H9 (cell line): Measurements from ENCODE around the gene BRI3. TPM values are rescaled to one million over a fixed set of nuclear protein-coding genes. Genes with fewer than 3 reads are reported as not detected.

ENCODE experiments used
- DNase-seq: peaks from one replicate; pipeline ENCODE4 v3.0.0-alpha.2; 2017
- H2AFZ ChIP-seq: one replicate; pipeline ENCODE4 v1.6.1; 2013; ENCODE audit warnings: mild to moderate bottlenecking, low read length, control low read depth, moderate library complexity
- H2AK5ac ChIP-seq: 2 replicates; pipeline ENCODE4 v1.6.1; 2013; ENCODE audit warnings: low read length, control low read depth, mixed read lengths; ENCODE audit not compliant: insufficient read length
- H2BK120ac ChIP-seq: one replicate; pipeline ENCODE4 v1.6.1; 2013; ENCODE audit warnings: low read depth, mild to moderate bottlenecking, low read length, control low read depth, inconsistent platforms; ENCODE audit not compliant: poor library complexity, severe bottlenecking
- H2BK12ac ChIP-seq: 2 replicates; pipeline ENCODE4 v1.6.1; 2013; ENCODE audit warnings: low read length, control low read depth, mixed read lengths, low read depth; ENCODE audit not compliant: insufficient read length
- H2BK15ac ChIP-seq: 2 replicates; pipeline ENCODE4 v1.6.1; 2013; ENCODE audit warnings: low read depth, low read length, control low read depth
- H2BK20ac ChIP-seq: one replicate; pipeline ENCODE4 v1.6.1; 2013; ENCODE audit warnings: low read depth, mild to moderate bottlenecking, low read length, control low read depth, inconsistent platforms; ENCODE audit not compliant: poor library complexity, severe bottlenecking
- H2BK5ac ChIP-seq: 2 replicates; pipeline ENCODE4 v1.6.1; 2013; ENCODE audit warnings: low read length, control low read depth, mixed read lengths; ENCODE audit not compliant: insufficient read length
- H3K14ac ChIP-seq: 2 replicates; pipeline ENCODE4 v1.6.1; 2013; ENCODE audit warnings: low read length, control low read depth; ENCODE audit not compliant: insufficient read depth
- H3K18ac ChIP-seq: 2 replicates; pipeline ENCODE4 v1.6.1; 2013; ENCODE audit warnings: low read depth, mild to moderate bottlenecking, mixed read lengths, low read length, control low read depth; ENCODE audit not compliant: insufficient read length
- H3K23ac ChIP-seq: 2 replicates; pipeline ENCODE4 v1.6.1; 2013; ENCODE audit warnings: low read length, control low read depth, mixed read lengths, low read depth; ENCODE audit not compliant: insufficient read length
- H3K23me2 ChIP-seq: 2 replicates; pipeline ENCODE4 v1.6.1; 2013; ENCODE audit warnings: low read depth, mild to moderate bottlenecking, mixed read lengths, low read length, control low read depth; ENCODE audit not compliant: insufficient read length, poor library complexity, severe bottlenecking
- H3K27ac ChIP-seq: 2 replicates; pipeline ENCODE4 v1.5.1; 2013; ENCODE audit warnings: low read length, control low read depth, mixed read lengths, low read depth; ENCODE audit not compliant: insufficient read length
- H3K27me3 ChIP-seq: 2 replicates; pipeline ENCODE4 v1.6.1; 2013; ENCODE audit warnings: low read length, control low read depth, inconsistent platforms; ENCODE audit not compliant: insufficient read depth
- H3K4ac ChIP-seq: 2 replicates; pipeline ENCODE4 v1.6.1; 2013; ENCODE audit warnings: low read depth, mild to moderate bottlenecking, control low read depth, inconsistent platforms, low read length, moderate library complexity
- H3K4me1 ChIP-seq: 2 replicates; pipeline ENCODE4 v1.6.1; 2013; ENCODE audit warnings: low read length, control low read depth, inconsistent platforms; ENCODE audit not compliant: insufficient read depth
- H3K4me2 ChIP-seq: 2 replicates; pipeline ENCODE4 v1.6.1; 2013; ENCODE audit warnings: low read length, control low read depth, mixed read lengths; ENCODE audit not compliant: insufficient read length, insufficient read depth
- H3K56ac ChIP-seq: 2 replicates; pipeline ENCODE4 v1.6.1; 2013; ENCODE audit warnings: low read depth, mild to moderate bottlenecking, mixed read lengths, low read length, control low read depth; ENCODE audit not compliant: insufficient read length
- H3K79me1 ChIP-seq: 2 replicates; pipeline ENCODE4 v1.6.1; 2013; ENCODE audit warnings: low read depth, mild to moderate bottlenecking, moderate library complexity, low read length, control low read depth, inconsistent platforms; ENCODE audit not compliant: insufficient read depth, poor library complexity, severe bottlenecking
- H3K79me2 ChIP-seq: 2 replicates; pipeline ENCODE4 v1.6.1; 2013; ENCODE audit warnings: low read length, control low read depth, inconsistent platforms; ENCODE audit not compliant: insufficient read depth
- H3K9ac ChIP-seq: 2 replicates; pipeline ENCODE4 v1.6.1; 2013; ENCODE audit warnings: low read length, control low read depth, mixed read lengths; ENCODE audit not compliant: insufficient read length; ENCODE audit errors: extremely low read depth
- H3K9me3 ChIP-seq: one replicate; pipeline ENCODE4 v1.6.1; 2013; ENCODE audit warnings: low read depth, low read length, inconsistent platforms; ENCODE audit not compliant: control insufficient read depth
- H3T11ph ChIP-seq: one replicate; pipeline ENCODE4 v1.6.1; 2013; ENCODE audit warnings: mild to moderate bottlenecking, low read length, control low read depth, inconsistent platforms
- H4K20me1 ChIP-seq: one replicate; pipeline ENCODE4 v1.6.1; 2013; ENCODE audit not compliant: control insufficient read depth, insufficient read length, insufficient read depth
- H4K5ac ChIP-seq: 2 replicates; pipeline ENCODE4 v1.6.1; 2013; ENCODE audit warnings: low read depth, mild to moderate bottlenecking, mixed read lengths, low read length, control low read depth; ENCODE audit not compliant: insufficient read length
- H4K8ac ChIP-seq: replicated peaks from 2 replicates; pipeline ENCODE4 v1.6.1; 2013; ENCODE audit warnings: low read length, control low read depth, mixed read lengths, low read depth; ENCODE audit not compliant: insufficient read length
- H4K91ac ChIP-seq: 2 replicates; pipeline ENCODE4 v1.6.1; 2013; ENCODE audit warnings: low read depth, mild to moderate bottlenecking, moderate library complexity, mixed read lengths, low read length, control low read depth; ENCODE audit not compliant: insufficient read length
- H3K27ac Mint-ChIP-seq, 3 experiments: 2 replicates in 2 of 3; 3 replicates in 1 of 3; pipeline ENCODE4 v1.8.0; 2020 to 2021; ENCODE audit warnings: mixed read lengths in 3 of 3, mild to moderate bottlenecking in 1 of 3, moderate library complexity in 1 of 3
- H3K27me3 Mint-ChIP-seq: 2 replicates; pipeline ENCODE4 v1.8.0; 2021; ENCODE audit warnings: low read depth, mild to moderate bottlenecking, moderate library complexity, mixed read lengths
- H3K36me3 Mint-ChIP-seq, 3 experiments: 2 replicates in 2 of 3; 3 replicates in 1 of 3; pipeline ENCODE4 v1.8.0; 2020 to 2021; ENCODE audit warnings: low read depth in 3 of 3, mixed read lengths in 3 of 3; ENCODE audit not compliant: insufficient read depth in 1 of 3
- H3K4me1 Mint-ChIP-seq, 2 experiments: 2 replicates each; pipeline ENCODE4 v1.8.0; 2020; ENCODE audit warnings: mixed read lengths in 2 of 2
- H3K4me3 Mint-ChIP-seq, 2 experiments: 2 replicates in 1 of 2; 3 replicates in 1 of 2; pipeline ENCODE4 v1.8.0; 2020 to 2021; ENCODE audit warnings: mild to moderate bottlenecking in 2 of 2, mixed read lengths in 2 of 2, moderate library complexity in 1 of 2
- H3K9me3 Mint-ChIP-seq, 2 experiments: 2 replicates in 1 of 2; 3 replicates in 1 of 2; pipeline ENCODE4 v1.8.0; 2020; ENCODE audit warnings: mild to moderate bottlenecking in 2 of 2, mixed read lengths in 2 of 2, moderate library complexity in 1 of 2
- CTCF ChIP-seq: fragments of 200-600 bp; sonication (generic); conservative IDR thresholded peaks from 3 replicates; pipeline ENCODE4 v1.8.0; 2021; ENCODE audit warnings: antibody characterized with exemption, mild to moderate bottlenecking
- WGBS: extraction: QIAGEN DNeasy Blood & Tissue Kit; methylation state at CpG from one replicate; pipeline ENCODE4 v1.1.7; 2013; ENCODE audit warnings: missing lambda C conversion rate, low lambda C conversion rate, mixed read lengths; ENCODE audit not compliant: insufficient read length; ENCODE audit errors: extremely low coverage; 5-methylcytosine and 5-hydroxymethylcytosine counted together
- total RNA-seq: library from RNA; stranded (reverse); gene quantifications from 2 replicates; pipeline ENCODE4 v1.2.1, GENCODE V29; 2021

BRI3 gene
- total RNA-seq, 1 experiment from 2014 or later = 102 TPM

DNA sequence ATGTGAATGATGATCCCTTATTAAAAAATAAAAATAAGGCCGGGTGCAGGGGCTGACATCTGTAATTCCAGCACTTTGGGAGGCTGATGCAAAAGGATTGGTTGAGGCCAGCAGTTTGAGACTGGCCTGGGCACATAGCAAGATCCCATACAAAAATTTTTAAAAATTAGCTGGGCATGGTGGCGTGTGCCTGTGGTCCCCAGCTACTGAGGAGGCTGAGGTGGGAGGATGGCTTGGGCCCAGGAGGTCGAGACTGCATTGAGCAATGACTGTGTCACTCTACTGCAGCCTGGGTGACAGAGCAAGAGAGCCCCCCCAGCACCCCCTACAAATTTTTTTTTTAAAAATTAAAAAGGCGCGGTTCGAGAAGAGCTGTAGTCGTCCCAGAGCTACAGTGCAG is 1.2 kb upstream of the BRI3 start:
- peaks cover 11% of the 10 kb centered on the region for H3K23me2 ChIP-seq
- no peak overlapping the region for H4K91ac ChIP-seq
- no peak overlapping the region for H3K9ac ChIP-seq
- H2BK120ac ChIP-seq = no peak overlapping the region
- H3K56ac ChIP-seq = no peak overlapping the region
- H2BK20ac ChIP-seq = no peak overlapping the region
- no peak for TF ChIP-seq CTCF
- H2BK12ac ChIP-seq = no peak overlapping the region
- H3K4me2 ChIP-seq = peak overlapping the region; percentile 91
- H3K4me1 Mint-ChIP-seq = peaks cover 23 to 29% of the 10 kb centered on the region in 2 experiments
- H2BK5ac ChIP-seq = no peak overlapping the region
- no peak overlapping the region for H4K8ac ChIP-seq
- H3K27me3 ChIP-seq = no peaks in the 10 kb centered on the region
- H3T11ph ChIP-seq = no peak overlapping the region
- no peak overlapping the region for H4K5ac ChIP-seq
- no peaks in the 10 kb centered on the region; the same call in 1 of the 2 replicates for H3K79me2 ChIP-seq
- no peak for DNase-seq
- H3K4me3 Mint-ChIP-seq = peak overlapping the region; percentile 71 to 86
- no peak overlapping the region for H3K14ac ChIP-seq
- H2BK15ac ChIP-seq = no peak overlapping the region
- H3K4ac ChIP-seq = no peak overlapping the region
- no peak overlapping the region for H3K27ac ChIP-seq
- H2AFZ ChIP-seq = no peak overlapping the region
- H3K36me3 Mint-ChIP-seq = peaks cover 6 to 15% (median 13%) of the 10 kb centered on the region in 3 experiments; a peak in 6 of 7 replicates
- peaks cover 2% of the 10 kb centered on the region for H3K27me3 Mint-ChIP-seq
- H3K23ac ChIP-seq = no peak overlapping the region
- no CpG with 5 or more reads among the region's 7 CpGs for WGBS
- H3K79me1 ChIP-seq = peaks cover 6% of the 10 kb centered on the region
- H3K9me3 Mint-ChIP-seq = no peaks in the 10 kb centered on the region
- H2AK5ac ChIP-seq = no peak overlapping the region
- H3K18ac ChIP-seq = no peak overlapping the region
- H3K9me3 ChIP-seq = no peaks in the 10 kb centered on the region
- no peaks in the 10 kb centered on the region for H4K20me1 ChIP-seq
- no peaks in the 10 kb centered on the region; the same call in 1 of the 2 replicates for H3K4me1 ChIP-seq
- H3K27ac Mint-ChIP-seq = no peak overlapping the region
